Ovary (tissue), 3 donors: Measurements from ENCODE around the gene OGA.
"Not testable (repeated sequence)": the region's sequence is repeated elsewhere in the genome, so short reads cannot be mapped to it uniquely, and the experiment has no call there.

Experiments used
- CTCF ChIP-seq, 3 donors: fragments of 450-650 bp in 2 of 3; fragments of 200-600 bp in 1 of 3; IDR thresholded peaks; one replicate each; pipeline versions ENCODE4 v1.5.1 to v1.8.0; 2016 to 2022; ENCODE audit warnings: antibody characterized with exemption in 3 of 3, mild to moderate bottlenecking in 1 of 3
- POLR2A ChIP-seq: fragments of 450-650 bp; IDR thresholded peaks from one replicate; pipeline ENCODE4 v1.6.1; 2017; ENCODE audit warnings: antibody characterized with exemption, mild to moderate bottlenecking, moderate library complexity
- donor health status: DM: no; HTN: no; CAD: no.

GRCh38 chr10:101789231-101789630 lies 29.0 kb downstream of the OGA start:
- TF ChIP-seq CTCF (IDR thresholded peaks at IDR 0.05); POLR2A: not testable (repeated sequence)
